ENCODE data around the gene IFNAR1.
A peak's percentile ranks its signal among the peaks of the same experiment; 100 is the strongest.

The IFNAR1 gene

DNA sequence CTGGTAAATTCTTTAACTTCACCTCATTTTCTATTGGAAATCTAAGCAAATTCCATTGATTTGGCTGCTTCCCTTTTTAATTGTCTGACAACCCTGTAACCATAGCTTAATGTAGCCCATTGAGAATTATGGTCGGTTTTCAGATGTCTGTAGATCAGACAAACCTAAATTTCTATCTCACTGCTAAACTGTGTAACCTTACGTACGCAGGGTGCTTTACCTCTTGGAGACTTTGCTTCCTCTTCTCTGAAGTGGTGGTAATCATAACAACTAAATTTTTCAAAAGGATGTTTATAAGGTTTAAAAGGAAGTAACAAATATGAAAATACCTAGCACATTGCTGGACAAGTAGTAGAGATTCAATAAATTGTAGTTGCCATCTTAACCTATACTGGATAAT, 25.9 kb downstream of the IFNAR1 start:
- DNase-seq: no peak

DNA sequence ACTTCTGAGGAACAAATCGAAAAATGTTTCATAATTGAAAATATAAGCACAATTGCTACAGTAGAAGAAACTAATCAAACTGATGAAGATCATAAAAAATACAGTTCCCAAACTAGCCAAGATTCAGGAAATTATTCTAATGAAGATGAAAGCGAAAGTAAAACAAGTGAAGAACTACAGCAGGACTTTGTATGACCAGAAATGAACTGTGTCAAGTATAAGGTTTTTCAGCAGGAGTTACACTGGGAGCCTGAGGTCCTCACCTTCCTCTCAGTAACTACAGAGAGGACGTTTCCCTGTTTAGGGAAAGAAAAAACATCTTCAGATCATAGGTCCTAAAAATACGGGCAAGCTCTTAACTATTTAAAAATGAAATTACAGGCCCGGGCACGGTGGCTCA, 30.6 kb downstream of the IFNAR1 start:
- no peak for DNase-seq

- no peak for DNase-seq
Observed at GRCh38 chr21:33355996-33356395, 31.2 kb downstream of the IFNAR1 start.

GRCh38 chr21:33357177-33357576, 32.4 kb downstream of the IFNAR1 start:
- no peak for DNase-seq

DNA sequence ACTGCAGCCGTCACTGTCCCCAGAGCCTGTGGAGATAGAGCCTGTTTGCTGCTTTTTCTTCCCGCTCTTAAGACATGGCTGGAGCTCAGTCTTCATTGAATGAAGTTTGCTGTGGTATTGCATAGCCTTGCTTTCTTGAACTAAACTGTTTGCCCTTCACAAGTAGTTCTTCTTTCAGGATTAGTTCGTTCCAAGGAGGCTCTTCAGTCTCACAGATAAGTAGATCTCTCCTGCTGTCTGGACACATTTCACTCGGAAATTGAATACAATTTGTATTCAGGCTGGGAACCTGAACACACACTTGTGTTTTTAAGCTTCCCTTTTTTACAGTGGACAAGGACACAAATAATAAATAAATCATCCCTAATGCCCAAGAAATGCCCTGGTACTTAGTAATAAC, 34.7 kb downstream of the IFNAR1 start:
- no peak for DNase-seq

- DNase-seq: no peak
Observed at GRCh38 chr21:33360281-33360680, 35.5 kb downstream of the IFNAR1 start.

DNA sequence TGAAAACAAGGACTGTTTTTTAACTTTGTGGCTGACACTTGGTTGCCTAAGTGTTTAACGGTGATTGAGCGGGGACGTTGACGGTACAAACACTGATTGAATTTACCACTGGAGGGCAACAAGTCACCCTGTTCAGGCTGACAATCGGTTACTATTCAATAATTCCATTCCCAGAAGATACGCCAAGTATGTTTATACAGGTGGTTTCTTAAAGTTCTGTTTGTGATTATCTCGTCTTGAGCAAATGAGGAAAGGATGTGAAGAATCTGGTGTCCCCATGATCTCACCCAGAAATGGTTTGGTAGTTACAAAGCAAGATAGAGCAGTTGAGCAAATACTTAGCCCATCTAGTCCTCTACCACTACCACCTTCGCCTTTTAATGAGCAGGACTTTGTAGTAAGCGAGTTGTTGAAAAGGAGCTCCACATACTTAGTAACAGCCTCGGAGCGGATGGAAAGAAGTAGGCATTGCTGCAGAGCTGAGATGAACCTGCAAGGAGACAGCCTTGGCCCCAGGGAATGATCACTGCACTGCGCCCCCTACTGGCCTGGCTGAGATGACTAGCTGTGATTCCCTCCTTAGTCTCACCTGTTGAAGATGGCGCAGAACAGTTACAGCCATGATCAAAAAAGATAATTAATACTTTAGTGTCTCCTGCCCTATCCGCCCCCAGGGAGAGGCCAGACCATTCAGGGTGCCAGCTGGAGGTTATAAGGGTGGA, 36.3 kb downstream of the IFNAR1 start:
- DNase-seq: peak; percentile 80

- DNase-seq: peak; percentile 83
Observed at GRCh38 chr21:33362044-33362555, 37.3 kb downstream of the IFNAR1 start.

DNA sequence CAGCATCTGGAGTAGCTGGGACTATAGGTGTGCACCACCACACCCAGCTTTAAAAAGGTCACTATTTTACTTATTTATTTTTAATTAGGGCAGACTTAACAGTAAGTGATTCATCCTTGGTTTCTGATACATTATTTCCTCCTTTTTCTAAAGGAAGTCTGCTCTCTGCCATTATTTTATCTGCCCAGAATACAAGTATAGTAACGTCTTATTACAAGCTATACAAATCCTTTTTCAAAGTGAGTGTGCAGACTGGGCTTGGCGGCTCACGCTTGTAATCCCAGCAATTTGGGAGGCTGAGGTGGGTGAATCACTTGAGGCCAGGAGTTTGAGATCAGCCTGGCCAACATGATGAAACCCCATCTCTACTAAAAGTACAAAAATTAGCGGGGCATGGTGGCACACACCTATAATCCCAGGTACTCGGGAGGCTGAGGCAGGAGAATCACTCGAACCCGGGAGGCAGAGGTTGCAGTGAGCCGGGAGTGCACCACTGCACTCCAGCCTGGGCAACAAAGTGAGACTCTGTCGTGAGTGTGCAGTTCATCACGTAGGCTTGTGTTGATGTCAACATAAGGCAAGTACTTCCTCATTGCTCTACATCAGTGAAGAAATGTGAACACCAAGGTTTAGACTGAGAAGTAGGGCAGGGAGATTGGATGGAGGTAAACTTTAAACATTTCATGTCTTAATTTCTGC, 39.3 kb downstream of the IFNAR1 start:
- peak; percentile 50 for DNase-seq

DNA sequence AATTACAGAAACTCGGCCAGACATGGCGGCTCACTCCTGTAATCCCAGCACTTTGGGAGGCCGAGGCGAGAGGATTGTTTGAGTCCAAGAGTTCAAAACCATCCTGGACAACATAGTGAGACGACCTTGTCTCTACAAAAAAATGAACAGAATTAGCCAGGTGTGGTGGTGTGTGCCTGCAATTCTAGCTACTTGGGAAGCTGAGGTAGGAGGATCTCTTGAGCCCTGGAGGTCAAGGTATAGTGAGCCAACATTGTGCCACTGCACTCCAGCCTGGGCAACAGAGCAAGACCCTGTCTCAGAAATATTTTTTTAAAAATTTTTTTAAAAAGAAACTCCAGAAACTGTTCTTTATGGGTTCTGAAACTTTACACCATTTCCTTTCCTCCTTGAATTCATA, 40.1 kb downstream of the IFNAR1 start:
- DNase-seq: no peak

- no peak for DNase-seq
Observed at GRCh38 chr21:33367309-33367973, 42.7 kb downstream of the IFNAR1 start.

DNA sequence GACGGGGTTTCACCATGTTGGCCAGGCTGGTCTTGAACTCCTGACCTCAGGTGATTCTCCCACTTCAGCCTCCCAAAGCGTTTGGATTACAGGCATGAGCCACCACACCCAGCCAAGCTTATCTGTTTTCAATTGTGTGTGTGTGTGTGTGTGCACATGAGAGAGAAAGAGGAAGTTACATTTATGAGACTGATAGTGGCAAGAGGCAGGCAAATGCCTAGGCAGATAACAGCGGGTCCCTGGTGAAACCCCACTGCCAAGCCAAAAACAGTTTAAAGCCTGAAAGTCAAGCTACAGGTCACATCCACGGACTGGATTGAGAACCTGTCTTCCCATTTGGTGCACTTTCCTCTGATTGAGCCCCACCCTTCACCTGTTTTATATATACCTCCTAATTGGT, 43.4 kb downstream of the IFNAR1 start:
- peak; percentile 51 for DNase-seq

DNA sequence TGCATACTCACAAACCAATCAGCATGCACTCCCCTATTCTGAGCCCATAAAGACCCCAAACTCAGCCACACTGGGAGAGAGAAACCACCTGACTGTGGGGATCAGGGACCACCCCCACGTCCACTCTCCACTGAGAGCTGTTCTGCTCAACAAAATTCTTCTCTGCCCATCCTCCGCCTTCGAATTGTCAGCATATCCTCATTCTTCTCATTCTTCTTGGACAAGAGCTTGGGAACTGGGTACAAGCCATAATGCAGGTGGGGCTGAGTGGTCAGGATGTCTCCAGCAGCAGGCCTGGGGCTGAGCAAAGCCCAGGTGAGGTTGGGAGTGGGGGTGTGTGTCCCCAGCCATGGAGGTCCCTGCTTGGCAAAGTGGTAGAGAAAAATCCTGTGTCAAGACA, 43.8 kb downstream of the IFNAR1 start:
- DNase-seq: no peak

DNA sequence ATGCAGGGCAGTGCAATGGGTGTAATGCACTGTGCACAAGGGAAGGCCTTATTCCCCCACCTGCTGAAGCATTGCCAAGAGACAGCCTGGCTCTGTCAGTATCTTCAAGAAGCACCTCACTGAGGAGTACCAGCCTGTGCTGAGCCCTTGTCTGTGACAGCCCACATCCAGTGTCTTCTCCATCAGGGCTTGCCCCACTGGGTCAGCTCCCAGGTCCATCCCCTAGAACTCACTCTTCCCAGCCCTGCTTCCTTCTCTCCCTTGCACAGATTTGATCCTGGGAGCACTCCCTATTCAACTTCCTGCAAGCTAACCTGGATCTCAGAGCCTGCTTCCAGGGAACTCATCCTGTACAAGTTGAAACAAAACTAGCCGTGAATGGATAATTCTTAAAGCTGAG, 44.8 kb downstream of the IFNAR1 start:
- no peak for DNase-seq

DNA sequence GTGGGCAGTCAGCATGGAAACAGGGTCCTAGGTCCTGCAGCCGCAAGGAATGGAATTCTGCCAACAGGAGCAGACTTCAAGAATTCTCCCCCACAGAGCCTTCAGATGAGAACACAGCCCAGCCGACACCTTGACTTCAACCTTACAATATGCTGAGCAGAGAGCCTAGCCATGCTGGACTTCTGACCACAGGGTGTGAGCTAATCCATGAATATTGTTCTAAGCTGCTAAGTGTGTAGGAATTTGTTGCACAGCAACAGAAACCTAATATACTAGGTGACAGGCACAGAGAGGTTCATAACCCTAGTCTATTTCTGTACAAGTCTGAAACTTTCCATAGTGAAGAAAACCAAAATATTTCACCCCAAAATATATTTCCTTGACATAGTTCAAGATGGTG, 45.5 kb downstream of the IFNAR1 start:
- no peak for DNase-seq

- DNase-seq: no peak
Observed at GRCh38 chr21:33371366-33371765, 46.6 kb downstream of the IFNAR1 start.

DNA sequence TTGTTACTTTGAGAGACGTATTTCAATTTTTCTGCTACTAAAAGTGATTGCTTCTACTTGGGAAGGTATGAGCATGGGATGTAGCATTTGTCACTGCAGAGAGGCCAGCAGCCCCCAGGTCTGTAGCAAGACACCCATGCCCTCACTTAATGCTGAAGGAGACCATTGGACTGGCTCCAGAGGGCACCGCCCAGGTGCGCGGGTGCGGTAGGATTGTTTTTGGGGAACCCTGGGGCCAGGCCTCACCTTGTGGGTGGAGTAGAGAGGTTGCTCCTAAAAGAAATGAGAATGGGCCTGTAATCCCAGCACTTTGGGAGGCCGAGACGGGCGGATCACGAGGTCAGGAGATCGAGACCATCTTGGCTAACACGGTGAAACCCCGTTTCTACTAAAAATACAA, 47.8 kb downstream of the IFNAR1 start:
- DNase-seq: no peak

DNA sequence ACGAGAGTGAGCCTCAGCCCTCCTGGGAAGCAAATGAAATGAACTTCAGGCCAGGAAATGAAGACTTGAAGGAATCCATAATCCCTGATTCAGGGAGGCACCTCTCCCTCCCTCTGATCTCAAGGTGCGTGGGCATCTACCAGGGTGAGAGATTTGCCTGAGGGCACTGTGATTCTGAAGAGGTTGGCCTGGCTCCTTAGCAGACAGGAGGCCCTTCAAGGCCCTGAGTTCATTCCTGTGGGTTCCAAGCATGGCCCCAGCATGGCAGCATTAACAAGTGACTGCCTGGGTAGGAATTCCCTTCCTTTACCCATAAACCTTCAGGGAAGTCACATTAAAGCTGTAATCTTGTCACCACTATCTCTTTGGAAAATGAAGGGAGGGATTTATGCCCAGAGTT, 48.7 kb downstream of the IFNAR1 start:
- DNase-seq: no peak

DNA sequence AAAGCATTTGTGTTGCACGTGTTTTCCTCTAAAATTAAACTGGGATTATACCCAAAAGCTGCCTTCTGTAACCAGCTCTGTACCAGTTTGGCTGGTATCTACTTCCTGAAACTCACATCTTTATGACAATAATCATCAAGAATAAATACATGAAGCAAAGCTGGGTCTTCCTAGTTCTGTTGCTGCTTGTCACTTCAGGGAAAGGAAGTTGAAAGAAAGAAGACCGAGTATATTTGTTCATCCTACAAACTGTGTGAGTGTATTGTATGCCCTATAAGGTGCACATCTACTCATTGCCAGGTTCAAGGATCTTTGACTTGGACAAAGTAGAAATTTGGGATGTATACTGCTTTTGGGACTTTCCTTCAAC, 49.3 kb downstream of the IFNAR1 start:
- no peak for DNase-seq

DNA sequence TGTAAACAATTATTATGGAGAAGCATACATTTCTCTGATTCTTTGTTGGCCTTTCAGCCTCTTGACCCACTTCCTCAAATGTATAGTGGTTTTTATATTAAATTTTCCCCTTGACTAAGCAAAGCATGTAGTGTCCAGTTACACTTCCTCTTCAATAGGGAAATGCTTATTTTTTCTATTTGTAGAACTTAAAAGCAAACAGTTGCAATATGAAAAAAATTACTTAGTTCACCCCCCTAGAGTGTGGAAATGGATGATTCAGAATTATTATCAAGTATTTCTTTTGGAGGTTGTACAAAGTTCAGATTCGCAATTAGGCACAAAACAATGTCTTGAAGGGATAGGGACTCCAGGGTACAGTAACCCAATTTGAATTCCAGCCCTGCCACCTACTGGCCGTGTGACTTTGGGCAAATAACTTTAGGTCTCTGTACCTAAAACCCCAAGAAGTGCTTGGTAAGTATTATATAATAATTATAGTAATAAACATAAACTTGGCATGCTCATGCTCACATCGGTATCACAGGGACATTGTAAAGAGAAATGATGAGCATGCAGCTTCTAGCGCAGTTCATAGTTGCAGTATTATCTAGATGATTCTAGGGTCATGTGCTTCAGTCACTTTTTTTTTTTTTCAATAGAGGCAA, 49.8 kb downstream of the IFNAR1 start:
- peak; percentile 66 for DNase-seq

GRCh38 chr21:33375101-33375644, 50.4 kb downstream of the IFNAR1 start:
- no peak for DNase-seq

DNA sequence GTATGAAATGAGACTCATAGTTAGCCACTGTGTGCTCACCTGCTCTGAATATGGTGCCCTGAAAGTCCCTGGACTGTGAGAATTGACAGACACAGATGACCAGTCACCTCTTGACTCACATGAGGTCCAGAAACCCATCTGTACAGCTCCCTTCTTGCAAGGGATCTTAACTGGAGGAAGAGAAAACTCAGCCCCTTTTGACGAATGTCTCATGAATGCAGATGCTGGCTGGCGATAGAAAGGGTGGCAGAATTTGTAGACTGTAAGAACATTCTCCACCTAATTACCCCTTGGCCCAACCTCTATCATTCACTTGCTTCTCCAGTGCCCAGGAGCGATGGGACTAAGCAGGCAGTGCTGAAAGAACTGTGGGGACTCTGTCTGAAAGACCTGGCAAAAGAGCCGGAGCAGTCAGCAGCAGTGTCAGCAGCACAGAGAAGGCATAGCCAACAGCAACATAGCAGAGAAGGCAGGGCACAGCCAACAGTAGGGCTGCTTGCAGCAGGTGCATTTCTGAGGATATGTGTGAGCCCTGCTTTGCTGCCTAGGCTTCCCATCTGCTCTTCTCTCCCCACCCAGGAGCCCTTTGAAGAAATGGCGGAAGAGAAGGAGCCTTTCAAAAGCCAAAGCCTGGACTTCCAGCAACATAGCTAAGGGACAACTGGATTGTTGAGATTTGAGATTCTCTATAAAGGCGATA, 52.6 kb downstream of the IFNAR1 start:
- no peak for DNase-seq

DNA sequence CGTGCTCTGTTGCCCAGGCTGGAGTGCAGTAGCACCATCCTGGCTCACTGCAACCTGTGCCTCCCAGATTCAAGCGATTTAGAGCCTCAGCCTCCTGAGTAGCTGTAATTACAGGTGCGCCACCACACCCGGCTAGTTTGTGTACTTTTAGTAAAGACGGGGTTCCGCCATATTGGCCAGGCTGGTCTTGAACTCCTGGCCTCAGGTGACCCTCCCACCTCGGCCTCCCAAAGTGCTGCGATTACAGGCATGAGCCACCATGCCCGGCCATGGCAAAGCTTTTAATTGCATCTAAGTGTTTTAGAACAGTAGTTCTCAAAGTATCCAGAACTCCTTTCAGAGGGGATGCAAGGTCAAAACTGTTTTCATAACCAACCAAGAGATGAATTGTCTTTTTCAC, 53.3 kb downstream of the IFNAR1 start:
- no peak for DNase-seq
